ENCODE measurements around the gene ITIH4. TPM values are rescaled to one million over a fixed set of nuclear protein-coding genes. Genes with fewer than 3 reads are reported as not detected.

ITIH4 gene
- total RNA-seq, 1 donor from 2014 or later = 23.7 TPM

GRCh38 chr3:52842424-52842823, 12.0 kb upstream of the ITIH4 start:
- H3K4me3 ChIP-seq = no peak overlapping the region
- no peak for TF ChIP-seq CTCF (IDR thresholded peaks at IDR 0.05)
- no peaks in the 10 kb centered on the region for H3K27me3 ChIP-seq (ENCODE audit: low read depth)
- H3K4me1 ChIP-seq = peaks cover 48% of the 10 kb centered on the region
- DNase-seq (no peak), ATAC-seq (peak; percentile 44 to 61)
- H3K9me3 ChIP-seq = no peaks in the 10 kb centered on the region
- intact Hi-C loops (cut with DNase I) = no loop called here
- H3K36me3 ChIP-seq = peaks cover 75% of the 10 kb centered on the region
- H3K27ac ChIP-seq = peak overlapping the region; percentile 51

- H3K27me3 ChIP-seq (ENCODE audit: low read depth) = no peaks in the 10 kb centered on the region
- no peak overlapping the region for H3K4me3 ChIP-seq
- peaks cover 75% of the 10 kb centered on the region for H3K36me3 ChIP-seq
- peaks cover 48% of the 10 kb centered on the region for H3K4me1 ChIP-seq
- no peak for TF ChIP-seq CTCF (IDR thresholded peaks at IDR 0.05)
- H3K27ac ChIP-seq = peak overlapping the region; percentile 51
- no peak for DNase-seq
- intact Hi-C loops (cut with DNase I) = no loop called here
- no peak for ATAC-seq
- H3K9me3 ChIP-seq = no peaks in the 10 kb centered on the region
These were observed 11.5 kb upstream of the ITIH4 start for GRCh38 chr3:52841981-52842340.

GRCh38 chr3:52841211-52841980, 10.9 kb upstream of the ITIH4 start:
- peaks cover 43% of the 10 kb centered on the region for H3K4me1 ChIP-seq
- ATAC-seq = no peak
- H3K9me3 ChIP-seq = no peaks in the 10 kb centered on the region
- no peak overlapping the region for H3K27ac ChIP-seq
- no peak for TF ChIP-seq CTCF (IDR thresholded peaks at IDR 0.05)
- DNase-seq = no peak
- peaks cover 72% of the 10 kb centered on the region for H3K36me3 ChIP-seq
- no peaks in the 10 kb centered on the region for H3K27me3 ChIP-seq (ENCODE audit: low read depth)
- intact Hi-C loops (cut with DNase I) = no loop called here
- H3K4me3 ChIP-seq = no peak overlapping the region

GRCh38 chr3:52839892-52840545, 9.5 kb upstream of the ITIH4 start:
- Histone ChIP-seq H3K4me1 (peaks cover 29% of the 10 kb centered on the region), H3K4me3 (no peak overlapping the region), H3K9me3 (no peaks in the 10 kb centered on the region), H3K27ac (no peak overlapping the region), H3K36me3 (peaks cover 79% of the 10 kb centered on the region), H3K27me3 (ENCODE audit: low read depth) (no peaks in the 10 kb centered on the region)
- ATAC-seq = no peak
- intact Hi-C loops (cut with DNase I) = no loop called here
- TF ChIP-seq CTCF (IDR thresholded peaks at IDR 0.05) = no peak
- no peak for DNase-seq

GRCh38 chr3:52839268-52839575, 8.8 kb upstream of the ITIH4 start:
- intact Hi-C loops (cut with DNase I) = no loop called here
- no peaks in the 10 kb centered on the region for H3K9me3 ChIP-seq
- peaks cover 79% of the 10 kb centered on the region for H3K36me3 ChIP-seq
- no peak for TF ChIP-seq CTCF (IDR thresholded peaks at IDR 0.05)
- ATAC-seq (no peak), DNase-seq (no peak)
- H3K4me1 ChIP-seq = peaks cover 21% of the 10 kb centered on the region
- no peak overlapping the region for H3K4me3 ChIP-seq
- H3K27ac ChIP-seq = no peak overlapping the region
- no peaks in the 10 kb centered on the region for H3K27me3 ChIP-seq (ENCODE audit: low read depth)
